AG10803 (cell line): ENCODE measurements around the gene SRPK1.

Source experiments
- DNase-seq: peaks from one replicate; pipeline ENCODE4 v3.0.0; 2010; ENCODE audit warnings: low read depth
- H3K4me3 ChIP-seq: 2 replicates; pipeline ENCODE4 v1.5.1; 2011; ENCODE audit warnings: mild to moderate bottlenecking, low read length, control low read depth
- CTCF ChIP-seq: conservative IDR thresholded peaks from 2 replicates; pipeline ENCODE4 v1.5.1; 2011; ENCODE audit warnings: mild to moderate bottlenecking, low read length, control low read depth, inconsistent platforms

SRPK1 gene

GRCh38 chr6:35907750-35908149 is 13.1 kb downstream of the SRPK1 start:
- H3K4me3 ChIP-seq: no peak overlapping the region
- DNase-seq: no peak
- no peak for TF ChIP-seq CTCF

GRCh38 chr6:35906499-35906846 is 14.4 kb downstream of the SRPK1 start:
- no peak for TF ChIP-seq CTCF
- DNase-seq: no peak
- no peak overlapping the region for H3K4me3 ChIP-seq

DNA sequence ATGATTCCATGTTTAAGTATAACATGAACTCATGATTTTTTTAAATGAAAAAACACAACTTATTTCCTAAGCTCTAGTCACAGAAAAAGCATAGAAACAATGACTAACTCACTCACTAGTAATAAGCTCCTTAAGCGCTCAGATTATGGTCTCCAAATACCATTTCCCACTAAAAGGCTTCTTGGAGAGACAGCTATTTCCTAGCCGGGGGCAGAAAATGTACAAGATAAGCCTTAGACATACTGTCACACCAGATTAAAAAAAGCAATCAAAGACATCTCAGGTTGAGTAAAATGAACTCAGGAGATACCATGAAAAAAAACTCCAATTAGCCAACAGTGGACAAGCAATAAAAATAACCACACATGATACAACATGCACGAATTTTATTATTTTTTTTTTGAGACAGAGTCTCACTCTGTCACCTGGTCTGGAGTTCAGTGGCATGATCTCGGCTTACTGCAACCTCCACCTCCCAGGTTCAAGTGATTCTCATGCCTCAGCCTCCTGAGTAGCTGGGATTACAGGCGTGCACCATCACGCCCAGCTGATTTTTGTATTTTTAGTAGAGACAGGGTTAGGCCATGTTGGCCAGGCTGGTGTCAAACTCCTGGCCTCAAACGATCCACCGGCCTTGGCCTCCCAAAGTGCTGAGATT is 14.9 kb downstream of the SRPK1 start:
- no peak overlapping the region for H3K4me3 ChIP-seq
- no peak for DNase-seq
- no peak for TF ChIP-seq CTCF

DNA sequence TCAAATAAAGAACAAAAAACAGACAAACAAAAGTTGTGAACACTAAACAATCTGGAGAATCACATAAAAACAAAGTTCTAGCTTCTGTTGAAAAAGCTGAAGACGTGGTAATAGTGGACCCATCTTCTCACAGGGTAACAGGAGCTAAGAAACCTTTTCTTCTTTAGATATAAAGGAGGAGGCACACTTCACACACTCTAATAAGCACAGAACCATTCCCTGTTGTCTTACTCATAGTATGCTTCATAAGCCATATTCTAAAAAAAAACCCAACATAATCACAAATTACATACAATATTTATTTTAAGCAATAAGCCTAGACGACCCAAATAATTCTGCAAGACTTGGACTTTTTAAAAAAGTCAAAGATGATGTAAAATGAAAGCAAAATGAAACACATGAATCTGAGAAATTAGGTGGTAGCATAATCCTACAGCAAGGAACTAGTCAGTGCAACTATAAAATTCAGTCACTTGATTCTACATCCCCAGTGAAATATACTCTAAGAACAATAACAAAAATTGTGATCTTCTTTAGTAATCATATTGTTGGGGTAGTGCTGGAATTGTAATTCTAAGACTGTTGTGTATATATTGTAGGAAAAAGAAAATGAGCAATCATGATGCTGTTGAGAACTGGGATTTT is 15.6 kb downstream of the SRPK1 start:
- no peak for DNase-seq
- no peak for TF ChIP-seq CTCF
- no peak overlapping the region for H3K4me3 ChIP-seq

- no peak for DNase-seq
- no peak for TF ChIP-seq CTCF
- no peak overlapping the region for H3K4me3 ChIP-seq
These were observed 17.2 kb downstream of the SRPK1 start for GRCh38 chr6:35903679-35904078.

DNA sequence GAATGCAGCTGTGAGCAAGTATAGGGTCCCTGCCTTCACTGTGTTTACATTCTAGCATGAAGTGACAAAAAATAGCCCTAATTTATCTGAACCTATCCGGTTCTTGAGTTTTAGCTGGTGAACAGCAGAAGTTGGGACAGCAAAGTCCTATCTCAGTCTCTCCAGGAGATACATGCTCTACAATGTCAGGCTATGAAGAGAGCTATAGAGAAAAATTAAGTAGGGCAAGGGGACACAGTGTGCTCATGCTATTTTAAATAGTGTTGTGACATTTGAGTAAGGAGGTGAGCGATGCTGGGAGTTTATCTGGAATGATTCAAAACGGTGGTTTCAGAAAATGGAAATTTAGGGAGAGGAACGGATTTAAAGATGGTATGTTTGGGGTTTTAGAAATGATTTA is 20.4 kb downstream of the SRPK1 start:
- no peak overlapping the region for H3K4me3 ChIP-seq
- no peak for TF ChIP-seq CTCF
- DNase-seq: no peak

DNA sequence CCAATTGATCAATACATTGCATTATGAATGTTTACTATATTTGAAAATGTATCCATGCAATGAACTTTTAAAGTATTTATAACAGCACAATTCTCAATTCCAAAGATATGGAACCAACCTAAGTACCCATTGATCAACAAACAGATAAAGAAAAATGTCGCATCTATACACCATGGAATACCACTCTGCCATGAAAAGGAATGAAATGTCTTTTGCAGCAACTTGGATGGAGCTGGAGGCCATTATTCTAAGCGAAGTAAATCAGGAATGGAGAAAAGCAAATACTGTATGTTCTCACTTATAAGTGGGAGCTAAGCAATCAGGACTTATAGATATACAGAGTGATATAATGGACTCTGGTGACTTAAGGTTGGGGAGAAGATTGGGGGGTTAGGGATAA is 22.9 kb downstream of the SRPK1 start:
- no peak overlapping the region for H3K4me3 ChIP-seq
- DNase-seq: no peak
- no peak for TF ChIP-seq CTCF
